Left cardiac atrium (tissue), 4 donors: ENCODE data around the gene CBY2. TPM values are rescaled to one million over a fixed set of nuclear protein-coding genes. Genes with fewer than 3 reads are reported as not detected.
"Not testable (repeated sequence)": the region's sequence is repeated elsewhere in the genome, so short reads cannot be mapped to it uniquely, and the experiment has no call there.

Source experiments
- ATAC-seq, 2 donors: fragments of 200-7000 bp; cut with Tn5 transposase; one replicate each; pipeline ENCODE4 v1.9.1; 2020; ENCODE audit warnings: mild to moderate bottlenecking in 2 of 2, moderate library complexity in 2 of 2
- DNase-seq: peaks from one replicate; pipeline ENCODE4 v3.0.0-alpha.2; 2020
- intact Hi-C, 2 donors: fragments of 100-400 bp; cut with DNase I; formaldehyde crosslinking; loops; one replicate each; pipeline versions ENCODE4 v1.14.1 to v1.15.1; 2022 to 2023
- long read RNA-seq: library from polyadenylated mRNA; unstranded; transcript quantifications from one replicate; pipeline ENCODE4 v2.0.0, GENCODE V29; 2021
- total RNA-seq, 2 donors: library from RNA; stranded (reverse); fragmentation: NEBNext Ultra II Directional; extraction: Animal tissue kit (Norgen Biotek cat#: 25700); gene quantifications; one replicate each; pipeline ENCODE4 v1.2.1, GENCODE V29; 2021
- donor health status: DM: no; HTN: yes; CAD: no.
- donor health status: DM: no; HTN: yes; CAD: no; lungs with severe emphysema.
- donor health status: DM: yes; HTN: yes; CAD: no.
- donor health status: Dilated cardiomyopathy.

The CBY2 gene
- total RNA-seq = not detected
- long read RNA-seq = 0 reads

DNA sequence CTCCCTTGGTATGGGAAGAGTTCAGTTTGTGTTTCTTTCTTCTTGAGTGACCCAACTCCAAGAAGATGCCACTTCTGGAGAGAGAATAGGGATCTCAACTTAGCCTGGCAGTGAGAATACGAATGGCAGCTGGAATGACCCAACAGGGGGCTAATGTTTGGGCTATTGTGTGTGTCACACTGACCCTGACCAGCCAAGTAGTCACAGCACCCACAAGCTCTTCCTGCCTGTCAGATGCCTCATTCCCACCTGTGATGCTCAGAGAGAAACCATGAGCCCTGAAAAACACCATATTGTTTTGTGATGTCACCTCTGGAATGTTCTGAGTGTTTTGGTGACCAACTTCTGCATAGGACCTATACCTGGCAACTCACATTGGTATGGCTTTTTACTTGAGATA lies at the start of gene CBY2:
Gene CBY2 (plus strand): TSS at position 233 of the 400 bp plus-strand sequence. CDS start 71 bp downstream, at position 304.
- ATAC-seq (no peak), DNase-seq (no peak)
- intact Hi-C loops = no loop called here

DNA sequence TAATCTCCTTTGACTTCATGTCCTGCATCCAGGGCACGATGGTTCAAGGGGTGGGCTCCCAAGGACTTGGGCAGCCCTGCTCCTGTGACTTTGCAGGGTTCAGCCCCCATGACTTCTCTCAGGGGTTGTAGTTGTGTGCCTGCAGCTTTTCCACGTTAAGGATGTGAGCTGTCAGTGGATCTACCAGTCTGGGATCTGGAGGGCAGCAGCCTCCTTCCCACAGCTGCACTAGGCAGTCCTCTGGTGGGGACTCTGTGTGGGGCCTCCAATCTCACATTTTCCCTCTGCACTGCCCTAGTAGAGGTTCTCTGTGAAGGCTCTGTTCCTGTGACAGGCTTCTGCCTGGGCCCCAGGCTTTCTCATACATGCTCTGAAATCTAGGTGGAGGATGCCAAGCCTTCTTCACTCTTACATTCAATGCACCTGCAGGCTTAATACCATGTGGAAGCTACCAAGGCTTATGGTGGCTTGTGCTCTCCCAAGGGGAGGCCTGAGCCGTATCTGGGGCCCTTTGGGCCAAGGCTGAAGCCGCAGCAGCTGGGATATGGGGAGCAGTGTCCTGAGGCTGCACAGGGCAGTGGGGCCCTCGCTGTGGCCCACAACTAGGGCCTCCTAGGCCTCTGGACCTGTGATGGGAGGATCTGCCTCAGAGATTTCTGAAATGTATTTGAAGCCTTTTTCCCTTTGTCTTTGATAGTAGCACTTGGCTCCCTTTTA lies 47.3 kb upstream of the CBY2 start:
- intact Hi-C loops = no loop called here
- DNase-seq (no peak), ATAC-seq (no peak)

- no peak for DNase-seq
- intact Hi-C loops = no loop called here
- ATAC-seq = peak in 1 of 2 donors; percentile 39
Observed at GRCh38 chr13:45658586-45659235, 43.4 kb upstream of the CBY2 start.

- ATAC-seq (no peak), DNase-seq (no peak)
- intact Hi-C loops = no loop called here
Observed at GRCh38 chr13:45659536-45659935, 42.6 kb upstream of the CBY2 start.

GRCh38 chr13:45660458-45660857 lies 41.7 kb upstream of the CBY2 start:
- intact Hi-C loops, ATAC-seq: not testable (repeated sequence)

DNA sequence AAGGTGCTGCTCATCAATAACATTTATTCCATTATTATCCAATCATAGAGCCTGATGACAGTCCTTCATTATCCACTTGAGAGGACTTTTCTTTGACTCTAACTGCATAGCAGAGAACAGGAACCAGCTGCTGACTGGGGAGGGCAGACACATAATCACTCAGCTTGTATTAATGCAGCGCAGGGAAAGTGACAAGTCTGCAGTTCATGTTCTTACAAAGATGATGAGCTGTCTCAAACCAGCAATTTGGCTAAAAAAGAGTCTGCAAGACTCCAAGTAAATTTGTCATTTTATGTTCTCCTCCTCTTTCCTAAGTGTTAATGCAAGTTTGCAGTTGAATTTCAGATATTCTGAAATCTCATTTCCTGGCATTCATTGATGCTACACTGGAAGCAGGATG lies 40.0 kb upstream of the CBY2 start:
- DNase-seq = no peak
- ATAC-seq = no peak
- intact Hi-C loops = no loop called here

More at GRCh38 chr13:45660458-45660857, 41.7 kb upstream of the CBY2 start:
- not testable (repeated sequence) for DNase-seq

GRCh38 chr13:45662903-45663302 lies 39.2 kb upstream of the CBY2 start:
- DNase-seq, ATAC-seq, intact Hi-C loops: not testable (repeated sequence)

- DNase-seq, ATAC-seq, intact Hi-C loops: not testable (repeated sequence)
Observed at GRCh38 chr13:45669626-45670025, 32.5 kb upstream of the CBY2 start.

- intact Hi-C loops = no loop called here
- no peak for DNase-seq
- no peak for ATAC-seq
Observed at GRCh38 chr13:45670189-45670885, 31.8 kb upstream of the CBY2 start.

DNA sequence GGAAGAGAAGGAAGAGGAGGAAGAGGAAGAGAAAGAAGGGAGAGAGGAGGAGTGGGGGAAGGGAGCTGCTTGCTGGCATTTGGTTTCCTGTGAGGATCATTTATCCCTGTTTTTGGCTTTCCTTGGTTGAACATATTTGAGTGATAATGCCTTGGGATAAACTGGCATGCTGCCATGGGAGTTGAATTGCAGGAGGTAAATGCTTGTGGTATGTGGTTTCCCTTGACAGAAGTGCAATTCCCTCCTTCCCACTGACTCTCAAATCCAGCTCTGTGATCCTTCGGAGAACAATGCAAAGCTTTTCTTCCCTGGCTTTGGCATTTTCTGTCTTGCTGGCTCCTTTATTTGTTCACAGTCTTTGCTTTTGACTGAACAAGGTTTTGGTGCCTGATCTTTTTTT lies 27.2 kb upstream of the CBY2 start:
- ATAC-seq (no peak), DNase-seq (no peak)
- intact Hi-C loops = no loop called here

DNA sequence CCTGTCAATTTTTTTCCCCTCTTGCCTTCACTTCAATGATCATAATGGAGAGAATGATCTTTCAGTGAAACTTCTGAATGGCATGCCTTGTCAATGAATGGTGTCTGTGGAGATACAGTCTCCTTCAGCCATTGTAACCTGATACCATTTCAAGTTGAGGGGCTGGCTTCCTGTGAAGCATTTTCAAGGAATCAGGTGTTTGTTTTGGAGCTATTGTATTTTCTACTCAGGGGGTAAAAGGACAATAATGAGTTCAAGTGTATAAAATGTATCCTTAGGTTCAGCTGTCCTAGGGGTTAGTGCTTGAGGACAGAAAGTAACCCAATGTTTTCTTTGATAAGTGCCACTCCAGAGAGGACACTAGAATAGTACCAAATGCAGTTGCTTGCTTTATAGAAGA lies 23.8 kb upstream of the CBY2 start:
- no peak for DNase-seq
- intact Hi-C loops = no loop called here
- no peak for ATAC-seq

DNA sequence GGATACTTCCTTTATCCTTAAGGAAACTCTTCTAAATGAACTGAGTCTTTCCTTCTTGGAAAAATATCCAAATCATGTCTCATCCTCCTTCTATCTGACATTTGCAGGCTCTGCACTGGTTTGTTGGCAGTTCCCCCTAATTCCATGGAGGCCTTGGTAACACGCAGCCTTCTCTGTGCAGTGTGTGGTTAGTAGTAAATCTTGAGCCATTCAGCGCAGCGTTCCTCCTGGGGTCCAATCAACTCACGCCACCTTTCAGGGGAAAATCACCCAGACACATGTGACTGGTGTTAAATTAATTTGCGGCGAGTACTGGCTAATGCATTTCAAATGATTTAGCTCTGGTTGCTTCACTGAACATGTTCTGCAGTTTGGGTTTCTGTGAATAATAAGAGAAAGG lies 21.0 kb upstream of the CBY2 start:
- DNase-seq (no peak), ATAC-seq (no peak)
- intact Hi-C loops = no loop called here

DNA sequence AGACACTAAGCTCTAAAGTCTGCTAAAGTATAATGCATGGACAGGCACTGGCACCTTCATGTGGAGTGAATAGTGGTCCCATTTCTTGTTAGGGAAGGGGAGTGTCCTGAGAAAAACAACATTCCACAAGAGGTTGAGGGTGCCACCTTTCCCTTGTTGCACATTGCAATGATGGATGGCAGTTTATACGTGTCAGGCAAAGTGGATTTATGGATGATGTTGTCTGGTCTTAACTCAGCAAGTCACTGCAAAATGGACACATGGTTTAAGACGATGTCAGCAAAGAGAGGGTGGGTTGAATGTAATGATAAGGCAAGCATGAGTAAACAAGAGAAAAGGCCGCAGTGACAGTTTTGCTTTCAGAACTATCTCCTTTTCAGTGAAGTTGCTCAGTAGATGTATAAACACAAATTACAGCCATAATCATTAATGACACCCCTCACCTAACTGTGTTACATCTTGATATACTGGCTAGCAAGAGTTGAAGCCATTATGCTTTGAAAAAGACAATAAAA lies 19.6 kb upstream of the CBY2 start:
- no peak for DNase-seq
- no peak for ATAC-seq
- intact Hi-C loops = no loop called here

DNA sequence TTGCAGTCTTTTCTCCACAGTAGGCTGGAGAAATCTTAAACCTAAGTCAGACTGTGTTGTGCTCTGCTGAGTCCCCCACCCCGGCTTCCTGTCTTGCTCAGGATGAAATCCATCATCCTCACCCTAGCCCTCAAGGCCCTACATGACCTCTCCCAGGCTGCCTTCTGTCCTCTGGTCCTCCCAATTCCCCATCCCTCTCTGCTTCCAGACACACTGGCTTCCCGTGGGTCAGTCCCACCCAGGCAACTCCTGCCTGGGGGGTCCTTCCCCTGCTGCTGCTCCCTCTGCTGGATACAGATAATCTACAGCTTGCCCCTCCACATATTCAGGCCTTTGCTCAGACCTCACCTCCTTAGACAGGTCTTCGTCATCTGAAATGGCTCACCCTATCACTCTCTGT lies 18.4 kb upstream of the CBY2 start:
- no peak for ATAC-seq

GRCh38 chr13:45688577-45688976 lies 13.5 kb upstream of the CBY2 start:
- intact Hi-C loops = no loop called here
- DNase-seq (no peak), ATAC-seq (no peak)

More for the DNA sequence above, 18.4 kb upstream of the CBY2 start:
- intact Hi-C loops = no loop called here
- DNase-seq = no peak

DNA sequence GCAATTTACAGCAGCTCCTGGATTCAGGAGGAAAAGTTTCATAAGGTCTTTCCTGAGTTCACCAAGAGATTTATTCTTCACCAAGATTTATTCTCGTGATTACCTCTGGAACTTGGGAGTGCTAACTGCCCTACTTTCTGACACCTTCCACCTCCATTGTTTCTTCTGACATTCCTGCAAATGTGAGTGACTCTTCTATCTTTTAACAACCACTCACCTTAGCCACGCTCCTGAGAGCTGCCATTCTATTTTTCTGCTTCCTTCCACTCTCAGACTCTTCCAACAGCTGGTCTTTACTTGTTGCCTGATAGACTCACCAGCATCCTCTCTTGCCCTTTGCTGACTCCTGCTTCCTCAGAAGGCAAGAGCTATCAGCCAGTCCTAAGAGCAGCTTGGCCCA lies 11.5 kb upstream of the CBY2 start:
- intact Hi-C loops = no loop called here
- ATAC-seq = no peak
- no peak for DNase-seq

GRCh38 chr13:45691251-45691650 lies 10.9 kb upstream of the CBY2 start:
- intact Hi-C loops = no loop called here
- ATAC-seq = no peak
- no peak for DNase-seq

- DNase-seq (no peak), ATAC-seq (no peak)
- intact Hi-C loops = no loop called here
Observed at GRCh38 chr13:45691667-45692066, 10.5 kb upstream of the CBY2 start.

DNA sequence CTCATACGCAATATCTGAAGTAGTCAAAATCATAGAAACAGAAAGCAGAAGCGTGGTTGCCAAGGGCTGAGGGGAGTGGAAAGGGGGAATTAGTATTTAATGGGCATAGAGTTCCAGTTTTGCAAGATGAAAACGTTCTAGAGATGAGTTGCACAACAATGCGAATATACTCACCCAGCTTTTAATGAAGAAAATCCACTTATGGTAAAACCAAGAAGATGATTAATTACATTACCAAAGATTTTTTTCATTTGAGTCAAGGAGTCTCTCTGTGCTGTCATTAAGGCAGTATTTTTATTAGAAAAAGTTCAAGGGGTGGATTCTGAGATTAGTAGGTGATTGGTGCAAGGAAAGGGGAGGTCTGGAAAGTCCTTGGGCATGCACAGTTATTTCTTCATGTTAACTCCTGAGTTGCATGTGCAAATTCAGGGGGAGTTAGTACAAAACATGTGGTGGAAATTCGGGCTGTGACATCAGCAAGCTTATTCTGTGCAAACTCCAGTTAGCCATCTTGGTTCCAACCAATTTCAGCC lies 6.9 kb upstream of the CBY2 start:
- intact Hi-C loops = no loop called here
- no peak for DNase-seq
- ATAC-seq = peak; percentile 53 to 61
